Stimulated activated CD4-positive, alpha-beta T cell treated with anti-CD3 and anti-CD28 coated beads, Interleukin-2, amount 100 ng/mL, for 4 hours (primary cell): Measurements from ENCODE around the gene LEPROT.

Experiments
- DNase-seq: peaks from one replicate; pipeline ENCODE4 v3.0.0-alpha.2; 2020; ENCODE audit warnings: low read depth

The LEPROT gene

GRCh38 chr1:65412256-65412983 is 8.0 kb upstream of the LEPROT start:
- no peak for DNase-seq

- DNase-seq = no peak
These were observed 7.5 kb upstream of the LEPROT start for GRCh38 chr1:65412984-65413375.

GRCh38 chr1:65414538-65414937 is 5.9 kb upstream of the LEPROT start:
- no peak for DNase-seq

- no peak for DNase-seq
These were observed 3.7 kb upstream of the LEPROT start for GRCh38 chr1:65416767-65417166.

- no peak for DNase-seq
These were observed 2.7 kb upstream of the LEPROT start for GRCh38 chr1:65417729-65418128.

- DNase-seq = no peak
These were observed 1.8 kb upstream of the LEPROT start for GRCh38 chr1:65418522-65419185.

- peak; percentile 99 for DNase-seq
These were observed 533 bp upstream of the LEPROT start for GRCh38 chr1:65419681-65420589.

- no peak for DNase-seq
These were observed 1.0 kb downstream of the LEPROT start for GRCh38 chr1:65421351-65422025.

GRCh38 chr1:65422241-65423203 is 2.1 kb downstream of the LEPROT start:
- no peak for DNase-seq

- DNase-seq = no peak
These were observed 3.6 kb downstream of the LEPROT start for GRCh38 chr1:65423884-65424572.

- no peak for DNase-seq
These were observed 4.1 kb downstream of the LEPROT start for GRCh38 chr1:65424573-65424889.

GRCh38 chr1:65425006-65425405 is 4.5 kb downstream of the LEPROT start:
- DNase-seq = no peak

GRCh38 chr1:65425697-65426096 is 5.2 kb downstream of the LEPROT start:
- no peak for DNase-seq

GRCh38 chr1:65429078-65429477 is 8.6 kb downstream of the LEPROT start:
- DNase-seq = no peak

GRCh38 chr1:65429806-65430205 is 9.3 kb downstream of the LEPROT start:
- no peak for DNase-seq

GRCh38 chr1:65431111-65431705 is 10.7 kb downstream of the LEPROT start:
- DNase-seq = no peak

GRCh38 chr1:65432918-65433317 is 12.4 kb downstream of the LEPROT start:
- no peak for DNase-seq

GRCh38 chr1:65434255-65434654 is 13.8 kb downstream of the LEPROT start:
- no peak for DNase-seq

- DNase-seq = no peak
These were observed 14.3 kb downstream of the LEPROT start for GRCh38 chr1:65434760-65435159.

GRCh38 chr1:65435987-65436386 is 15.5 kb downstream of the LEPROT start:
- no peak for DNase-seq
